H1 (cell line): ENCODE data around the gene CCR8.

Experiments used
- CEBPB ChIP-seq: IDR thresholded peaks from 2 replicates; pipeline ENCODE4 v1.6.1; 2012; ENCODE audit warnings: low read depth, low read length
- EP300 ChIP-seq, 2 experiments: IDR thresholded peaks; 1 replicate in 1 of 2; 2 replicates in 1 of 2; pipeline ENCODE4 v1.6.1; 2011 to 2012; ENCODE audit warnings: low read depth in 2 of 2, low read length in 2 of 2, mild to moderate bottlenecking in 2 of 2, borderline replicate concordance in 1 of 2, inconsistent platforms in 1 of 2, moderate library complexity in 1 of 2
- JUN ChIP-seq: IDR thresholded peaks from 2 replicates; pipeline ENCODE4 v1.6.1; 2011; ENCODE audit warnings: low read depth, mild to moderate bottlenecking, improper control_type of control experiment, low read length
- MAX ChIP-seq: IDR thresholded peaks from 2 replicates; pipeline ENCODE4 v1.6.1; 2012; ENCODE audit warnings: inconsistent platforms
- POLR2A ChIP-seq, 2 experiments: IDR thresholded peaks; 1 replicate in 1 of 2; 2 replicates in 1 of 2; pipeline ENCODE4 v1.6.1; 2011; ENCODE audit warnings: low read depth in 2 of 2, low read length in 2 of 2, mild to moderate bottlenecking in 2 of 2; ENCODE audit errors: control extremely low read depth in 1 of 2
- RAD21 ChIP-seq, 2 experiments: IDR thresholded peaks in 1 of 2; conservative IDR thresholded peaks in 1 of 2; 2 replicates each; pipeline ENCODE4 v1.6.1; 2011; ENCODE audit warnings: low read depth in 2 of 2, low read length in 2 of 2, improper control_type of control experiment in 1 of 2, inconsistent platforms in 1 of 2, mild to moderate bottlenecking in 1 of 2, moderate library complexity in 1 of 2
- TAF1 ChIP-seq: IDR thresholded peaks from 2 replicates; pipeline ENCODE4 v1.6.1; 2011; ENCODE audit warnings: mild to moderate bottlenecking, low read depth, low read length
- YY1 ChIP-seq: IDR thresholded peaks from 2 replicates; pipeline ENCODE4 v1.6.1; 2011; ENCODE audit warnings: low read depth, mild to moderate bottlenecking, low read length
- TF ChIP-seq, protein P1 (sequence below), 3 experiments: IDR thresholded peaks; 1 replicate in 2 of 3; 2 replicates in 1 of 3; pipeline versions ENCODE4 v1.5.1 to v1.6.1; 2011; ENCODE audit warnings: low read length in 3 of 3, mild to moderate bottlenecking in 3 of 3, inconsistent platforms in 2 of 3, low read depth in 1 of 3, moderate library complexity in 1 of 3; ENCODE audit not compliant: insufficient read depth in 1 of 3; ENCODE audit errors: control extremely low read depth in 1 of 3

- no peak for TF ChIP-seq CEBPB
- no peak for TF ChIP-seq POLR2A (IDR thresholded peaks at IDR 0.05; ENCODE audit: control extremely low read depth in 1 of 2, low read depth in 2 of 2, low read length in 2 of 2)
- no peak for TF ChIP-seq TAF1
- no peak for TF ChIP-seq RAD21 (IDR thresholded peaks at IDR 0.05 in 1 of 2, conservative IDR thresholded peaks at IDR 0.05 in 1 of 2; ENCODE audit: low read depth in 2 of 2, low read length in 2 of 2)
- no peak for TF ChIP-seq MAX
- no peak for TF ChIP-seq JUN
- TF ChIP-seq, protein P1, sequence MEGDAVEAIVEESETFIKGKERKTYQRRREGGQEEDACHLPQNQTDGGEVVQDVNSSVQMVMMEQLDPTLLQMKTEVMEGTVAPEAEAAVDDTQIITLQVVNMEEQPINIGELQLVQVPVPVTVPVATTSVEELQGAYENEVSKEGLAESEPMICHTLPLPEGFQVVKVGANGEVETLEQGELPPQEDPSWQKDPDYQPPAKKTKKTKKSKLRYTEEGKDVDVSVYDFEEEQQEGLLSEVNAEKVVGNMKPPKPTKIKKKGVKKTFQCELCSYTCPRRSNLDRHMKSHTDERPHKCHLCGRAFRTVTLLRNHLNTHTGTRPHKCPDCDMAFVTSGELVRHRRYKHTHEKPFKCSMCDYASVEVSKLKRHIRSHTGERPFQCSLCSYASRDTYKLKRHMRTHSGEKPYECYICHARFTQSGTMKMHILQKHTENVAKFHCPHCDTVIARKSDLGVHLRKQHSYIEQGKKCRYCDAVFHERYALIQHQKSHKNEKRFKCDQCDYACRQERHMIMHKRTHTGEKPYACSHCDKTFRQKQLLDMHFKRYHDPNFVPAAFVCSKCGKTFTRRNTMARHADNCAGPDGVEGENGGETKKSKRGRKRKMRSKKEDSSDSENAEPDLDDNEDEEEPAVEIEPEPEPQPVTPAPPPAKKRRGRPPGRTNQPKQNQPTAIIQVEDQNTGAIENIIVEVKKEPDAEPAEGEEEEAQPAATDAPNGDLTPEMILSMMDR (IDR thresholded peaks at IDR 0.05; ENCODE audit: control extremely low read depth in 1 of 3, insufficient read depth in 1 of 3, low read depth in 1 of 3, low read length in 3 of 3), result no peak
- no peak for TF ChIP-seq EP300 (IDR thresholded peaks at IDR 0.05; ENCODE audit: borderline replicate concordance in 1 of 2, low read depth in 2 of 2, low read length in 2 of 2)
- no peak for TF ChIP-seq YY1
Observed at GRCh38 chr3:39358333-39358732, 28.8 kb downstream of the CCR8 start.
